Cardiac fibroblast (primary cell): ENCODE measurements around the gene CPNE6.
A peak's percentile ranks its signal among the peaks of the same experiment; 100 is the strongest.

Experiments
- DNase-seq, 2 donors: peaks; one replicate each; pipeline versions ENCODE4 v3.0.0 to v3.0.0-alpha.2; 2010; ENCODE audit warnings: low read depth in 2 of 2
- H3K4me3 ChIP-seq, 2 donors: replicated peaks in 1 of 2; 1 replicate in 1 of 2; 2 replicates in 1 of 2; pipeline ENCODE4 v1.5.1; 2011; ENCODE audit warnings: low read depth in 2 of 2, low read length in 2 of 2, mild to moderate bottlenecking in 2 of 2, moderate library complexity in 1 of 2
- CTCF ChIP-seq: IDR thresholded peaks from one replicate; pipeline ENCODE4 v1.5.1; 2011; ENCODE audit warnings: low read depth, mild to moderate bottlenecking, low read length, inconsistent platforms

Gene CPNE6

GRCh38 chr14:24057271-24057670 is 14.1 kb upstream of the CPNE6 start:
- H3K4me3 ChIP-seq, result no peak overlapping the region
- no peak for TF ChIP-seq CTCF
- no peak for DNase-seq

- no peak for TF ChIP-seq CTCF
- no peak for DNase-seq
- H3K4me3 ChIP-seq, result no peak overlapping the region
Observed at GRCh38 chr14:24057867-24058259, 13.5 kb upstream of the CPNE6 start.

GRCh38 chr14:24058260-24058950 is 13.0 kb upstream of the CPNE6 start:
- peak; percentile 86 for DNase-seq
- TF ChIP-seq CTCF, result peak; percentile 89
- H3K4me3 ChIP-seq, result no peak overlapping the region

GRCh38 chr14:24058951-24059475 is 12.3 kb upstream of the CPNE6 start:
- TF ChIP-seq CTCF, result no peak
- no peak for DNase-seq
- H3K4me3 ChIP-seq, result no peak overlapping the region

- TF ChIP-seq CTCF, result no peak
- no peak overlapping the region for H3K4me3 ChIP-seq
- no peak for DNase-seq
Observed at GRCh38 chr14:24059841-24060388, 11.4 kb upstream of the CPNE6 start.

- H3K4me3 ChIP-seq, result no peak overlapping the region
Observed at GRCh38 chr14:24060443-24060842, 10.9 kb upstream of the CPNE6 start.

More at GRCh38 chr14:24060443-24060842, 10.9 kb upstream of the CPNE6 start:
- no peak for DNase-seq
- TF ChIP-seq CTCF, result no peak
